Stimulated activated CD4-positive, alpha-beta T cell treated with anti-CD3 and anti-CD28 coated beads, Interleukin-12 subunit alpha, Interleukin-12 subunit beta, amount 100 ng/mL, for 4 hours (primary cell): ENCODE measurements around the gene MGAT4B.
"Not testable (repeated sequence)": the region's sequence is repeated elsewhere in the genome, so short reads cannot be mapped to it uniquely, and the experiment has no call there.

Source experiments
- DNase-seq: peaks from one replicate; pipeline ENCODE4 v3.0.0-alpha.2; 2020

MGAT4B gene

GRCh38 chr5:179806250-179807048, at the start of gene MGAT4B:
Gene MGAT4B (minus strand): TSS chr5:179806866. CDS start chr5:179806583, 283 bp downstream.
- peak; percentile 66 for DNase-seq

- DNase-seq = no peak
These were observed 47.7 kb upstream of the MGAT4B start for GRCh38 chr5:179854356-179854755.

- no peak for DNase-seq
These were observed 46.4 kb upstream of the MGAT4B start for GRCh38 chr5:179852993-179853547.

- no peak for DNase-seq
These were observed 35.0 kb upstream of the MGAT4B start for GRCh38 chr5:179841621-179842020.

GRCh38 chr5:179840766-179841165, 34.1 kb upstream of the MGAT4B start:
- DNase-seq = no peak

- DNase-seq = no peak
These were observed 33.7 kb upstream of the MGAT4B start for GRCh38 chr5:179840321-179840720.

- no peak for DNase-seq
These were observed 32.9 kb upstream of the MGAT4B start for GRCh38 chr5:179839328-179840256.

GRCh38 chr5:179837076-179838011, 30.7 kb upstream of the MGAT4B start:
- DNase-seq = no peak

- DNase-seq = peak; percentile 49
These were observed 29.8 kb upstream of the MGAT4B start for GRCh38 chr5:179836225-179837019.

- DNase-seq = not testable (repeated sequence)
These were observed 28.2 kb upstream of the MGAT4B start for GRCh38 chr5:179834871-179835270.

- DNase-seq = no peak
These were observed 27.5 kb upstream of the MGAT4B start for GRCh38 chr5:179834120-179834519.

- no peak for DNase-seq
These were observed 27.0 kb upstream of the MGAT4B start for GRCh38 chr5:179833709-179834070.

GRCh38 chr5:179833056-179833708, 26.5 kb upstream of the MGAT4B start:
- no peak for DNase-seq

- DNase-seq = no peak
These were observed 25.5 kb upstream of the MGAT4B start for GRCh38 chr5:179832039-179832745.

- DNase-seq = no peak
These were observed 24.3 kb upstream of the MGAT4B start for GRCh38 chr5:179830818-179831468.

GRCh38 chr5:179829732-179830435, 23.2 kb upstream of the MGAT4B start:
- DNase-seq = no peak

- DNase-seq = no peak
These were observed 22.2 kb upstream of the MGAT4B start for GRCh38 chr5:179828756-179829421.

- peak; percentile 51 for DNase-seq
These were observed 21.0 kb upstream of the MGAT4B start for GRCh38 chr5:179827680-179828079.
